GM23248 (cell line): Measurements from ENCODE around the gene TAB3. TPM values are rescaled to one million over a fixed set of nuclear protein-coding genes. Genes with fewer than 3 reads are reported as not detected.

Source experiments
- DNase-seq: peaks from one replicate; pipeline ENCODE4 v3.0.0-alpha.2; 2015
- H2AFZ ChIP-seq: fragments of 200-600 bp; sonication (generic); 2 replicates; pipeline ENCODE4 v1.6.1; 2016; ENCODE audit warnings: antibody characterized with exemption
- H3F3A ChIP-seq: fragments of 200-600 bp; sonication (generic); 2 replicates; pipeline ENCODE4 v1.6.1; 2016; ENCODE audit warnings: mild to moderate bottlenecking, antibody characterized with exemption, mixed run types; ENCODE audit not compliant: insufficient read depth
- H3K27ac ChIP-seq: fragments of 200-600 bp; sonication (generic); 2 replicates; pipeline ENCODE4 v1.5.1; 2016; ENCODE audit warnings: mild to moderate bottlenecking
- H3K27me3 ChIP-seq: fragments of 200-600 bp; sonication (generic); replicated peaks from 2 replicates; pipeline ENCODE4 v1.6.1; 2016; ENCODE audit warnings: mild to moderate bottlenecking; ENCODE audit not compliant: insufficient read depth
- H3K36me3 ChIP-seq: fragments of 200-600 bp; sonication (generic); 2 replicates; pipeline ENCODE4 v1.6.1; 2016; ENCODE audit warnings: low read depth, mild to moderate bottlenecking
- H3K4me1 ChIP-seq: fragments of 200-600 bp; sonication (generic); 2 replicates; pipeline ENCODE4 v1.6.1; 2016; ENCODE audit warnings: mild to moderate bottlenecking; ENCODE audit not compliant: insufficient read depth
- H3K4me2 ChIP-seq: fragments of 200-600 bp; sonication (generic); one replicate; pipeline ENCODE4 v1.6.1; 2016; ENCODE audit warnings: mild to moderate bottlenecking; ENCODE audit not compliant: unreplicated experiment
- H3K4me3 ChIP-seq: fragments of 200-600 bp; sonication (generic); 2 replicates; pipeline ENCODE4 v1.5.1; 2016; ENCODE audit warnings: mild to moderate bottlenecking
- H3K79me2 ChIP-seq: fragments of 200-600 bp; sonication (generic); 2 replicates; pipeline ENCODE4 v1.6.1; 2016; ENCODE audit warnings: mild to moderate bottlenecking; ENCODE audit not compliant: insufficient read depth
- H3K9ac ChIP-seq: fragments of 200-600 bp; sonication (generic); 2 replicates; pipeline ENCODE4 v1.6.1; 2016; ENCODE audit warnings: mild to moderate bottlenecking
- H3K9me2 ChIP-seq: fragments of 200-600 bp; sonication (generic); 2 replicates; pipeline ENCODE4 v1.6.1; 2016; ENCODE audit warnings: mixed run types, mild to moderate bottlenecking, moderate library complexity; ENCODE audit not compliant: insufficient read depth
- H3K9me3 ChIP-seq: fragments of 200-600 bp; sonication (generic); one replicate; pipeline ENCODE4 v1.6.1; 2017; ENCODE audit warnings: low read depth
- H4K20me1 ChIP-seq: fragments of 200-600 bp; sonication (generic); 2 replicates; pipeline ENCODE4 v1.6.0; 2016; ENCODE audit not compliant: insufficient read depth
- EZH2 ChIP-seq: fragments of 200-600 bp; sonication (generic); IDR thresholded peaks from 2 replicates; pipeline ENCODE4 v1.6.1; 2018; ENCODE audit warnings: antibody characterized with exemption, mild to moderate bottlenecking; ENCODE audit not compliant: insufficient read depth, poor library complexity, severe bottlenecking
- EZH2phosphoT487 ChIP-seq: fragments of 200-600 bp; sonication (generic); IDR thresholded peaks from 2 replicates; pipeline ENCODE4 v1.6.1; 2018; ENCODE audit warnings: antibody characterized with exemption, moderate library complexity, mild to moderate bottlenecking, low read depth; ENCODE audit not compliant: insufficient read depth
- WGBS, 2 experiments: methylation state at CpG; one replicate each; pipeline ENCODE4 v1.1.6; 2015 to 2017; ENCODE audit warnings: low lambda C conversion rate in 2 of 2, low coverage in 1 of 2; ENCODE audit errors: missing lambda C conversion rate in 2 of 2; 5-methylcytosine and 5-hydroxymethylcytosine counted together
- in situ Hi-C: fragments of 300-500 bp; cut with MboI; formaldehyde crosslinking; loops from 2 replicates; pipeline ENCODE4 v1.15.0; 2020
- polyA plus RNA-seq: library from polyadenylated mRNA; unstranded; fragments of >200 nt; fragmentation: Nextera tagmentation; extraction: Ambion mirVana; gene quantifications from 2 replicates; pipeline ENCODE4 v1.2.1, GENCODE V29; 2016
- total RNA-seq: library from RNA; depleted of rRNA; stranded (reverse); fragments of >200 nt; shearing (Covaris generic); gene quantifications from 2 replicates; pipeline ENCODE4 v1.2.3, GENCODE V29; 2014

The TAB3 gene
- total and polyA plus RNA-seq, 2 experiments from 2014 or later = 4.2 to 20.4 TPM

DNA sequence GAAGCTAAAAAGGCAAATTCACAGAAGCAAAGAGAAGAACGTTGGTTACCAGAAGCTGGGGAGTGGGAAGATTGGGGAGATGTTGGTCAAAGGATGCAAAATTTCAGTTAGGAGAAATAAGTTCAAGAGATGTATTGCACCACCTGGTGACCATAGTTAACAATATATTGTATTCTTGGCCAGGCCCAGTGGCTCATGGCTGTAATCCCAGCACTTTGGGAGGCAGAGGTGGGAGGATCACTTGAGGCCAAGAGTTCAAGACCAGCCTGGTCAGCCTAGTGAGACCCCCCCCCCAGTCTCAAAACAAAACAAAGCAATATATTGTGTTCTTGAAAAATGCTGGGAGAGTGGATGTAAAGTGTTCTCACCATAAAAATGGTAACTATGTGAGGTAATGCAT lies 67.9 kb downstream of the TAB3 start:
- Histone ChIP-seq H3K4me2 (no peak overlapping the region), H3K4me1 (no peaks in the 10 kb centered on the region), H3K36me3 (no peaks in the 10 kb centered on the region), H3K9ac (no peak overlapping the region), H3K27me3 (no peaks in the 10 kb centered on the region), H3K4me3 (no peak overlapping the region), H3K9me3 (no peaks in the 10 kb centered on the region), H4K20me1 (no peaks in the 10 kb centered on the region), H3F3A (no peaks in the 10 kb centered on the region), H3K27ac (no peak overlapping the region), H2AFZ (no peak overlapping the region), H3K79me2 (no peaks in the 10 kb centered on the region), H3K9me2 (no peaks in the 10 kb centered on the region)
- TF ChIP-seq EZH2phosphoT487 (no peak), EZH2 (no peak)
- in situ Hi-C loops = no loop called here
- 33 to 40% methylated on average over 1 of the region's 1 CpG for WGBS, 2 experiments
- DNase-seq = peak; percentile 3

DNA sequence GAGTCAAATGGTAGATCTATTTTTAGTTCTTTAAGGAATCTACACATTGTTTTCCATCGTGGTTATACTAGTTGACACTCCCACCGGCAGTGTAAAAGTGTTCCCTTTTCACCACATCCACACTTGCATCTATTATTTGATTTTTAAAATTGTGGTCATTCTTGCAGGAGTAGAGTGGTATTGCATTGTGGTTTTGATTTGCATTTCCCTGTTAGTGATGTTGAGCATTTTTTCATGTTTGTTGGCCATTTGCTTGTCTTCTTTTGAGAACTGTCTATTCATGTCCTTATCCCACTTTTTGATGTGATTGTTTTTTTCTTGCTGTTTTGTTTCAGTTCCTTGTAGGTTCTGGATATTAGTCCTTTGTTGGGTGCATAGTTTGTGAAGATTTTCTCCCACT lies 70.0 kb downstream of the TAB3 start:
- DNase-seq = no peak
- no peak overlapping the region for H3K27ac ChIP-seq
- no peaks in the 10 kb centered on the region for H3K27me3 ChIP-seq
- H2AFZ ChIP-seq = no peak overlapping the region
- H3K4me1 ChIP-seq = no peaks in the 10 kb centered on the region
- TF ChIP-seq EZH2phosphoT487 (no peak), EZH2 (no peak)
- no peak overlapping the region for H3K9ac ChIP-seq
- WGBS, 2 experiments = 68 to 72% methylated on average over 2 of the region's 2 CpGs
- in situ Hi-C loops = no loop called here
- H3K4me3 ChIP-seq = no peak overlapping the region
- H4K20me1 ChIP-seq = no peaks in the 10 kb centered on the region
- H3K9me3 ChIP-seq = no peaks in the 10 kb centered on the region
- no peak overlapping the region for H3K4me2 ChIP-seq
- H3K9me2 ChIP-seq = no peaks in the 10 kb centered on the region
- no peaks in the 10 kb centered on the region for H3F3A ChIP-seq
- no peaks in the 10 kb centered on the region for H3K36me3 ChIP-seq
- H3K79me2 ChIP-seq = no peaks in the 10 kb centered on the region

DNA sequence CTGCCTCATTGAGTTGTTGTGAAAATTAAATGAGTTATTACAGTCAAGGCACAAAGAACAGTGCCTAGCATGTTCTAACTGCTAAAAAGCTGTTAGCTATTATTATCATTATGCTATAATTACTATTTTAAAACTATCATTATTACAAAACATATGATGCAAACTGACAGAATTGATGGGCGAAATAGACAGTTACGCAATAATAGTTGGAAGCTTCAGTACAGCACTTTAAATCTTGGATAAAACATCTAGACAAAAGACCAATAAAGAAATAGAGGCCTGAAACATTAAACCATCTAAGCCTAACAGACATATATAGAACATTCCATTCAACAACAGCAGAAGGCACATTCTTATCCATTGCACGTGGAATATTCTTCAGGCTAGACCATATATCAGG lies 73.0 kb downstream of the TAB3 start:
- no peaks in the 10 kb centered on the region for H4K20me1 ChIP-seq
- no peak for DNase-seq
- no peak overlapping the region for H3K27ac ChIP-seq
- in situ Hi-C loops = no loop called here
- 10 to 20% methylated on average over 3 of the region's 3 CpGs for WGBS, 2 experiments
- H2AFZ ChIP-seq = no peak overlapping the region
- no peak overlapping the region for H3K4me3 ChIP-seq
- no peak for TF ChIP-seq EZH2
- no peak for TF ChIP-seq EZH2phosphoT487
- no peaks in the 10 kb centered on the region for H3K79me2 ChIP-seq
- no peak overlapping the region for H3K4me2 ChIP-seq
- H3K9ac ChIP-seq = no peak overlapping the region
- H3F3A ChIP-seq = no peaks in the 10 kb centered on the region
- H3K36me3 ChIP-seq = no peaks in the 10 kb centered on the region
- no peaks in the 10 kb centered on the region for H3K9me2 ChIP-seq
- no peaks in the 10 kb centered on the region for H3K9me3 ChIP-seq
- H3K27me3 ChIP-seq = no peaks in the 10 kb centered on the region
- no peaks in the 10 kb centered on the region for H3K4me1 ChIP-seq

DNA sequence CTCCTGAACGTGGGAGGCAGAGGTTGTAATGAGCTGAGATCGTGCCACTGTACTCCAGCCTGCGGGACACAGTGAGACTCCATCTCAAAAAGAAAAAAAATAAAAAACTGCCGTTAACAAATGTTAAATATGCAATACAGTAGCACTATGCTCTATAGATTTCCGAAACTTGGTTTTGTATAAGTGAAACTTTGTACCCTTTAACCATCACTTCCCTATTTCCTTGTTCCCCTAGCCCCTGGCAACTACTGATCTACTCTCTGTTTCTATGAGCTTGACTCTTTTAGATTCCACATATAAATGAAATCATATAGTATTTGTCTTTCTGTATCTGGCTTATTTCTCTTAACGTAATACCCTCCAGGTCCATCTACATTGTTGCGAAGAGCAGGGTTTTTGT lies 74.1 kb downstream of the TAB3 start:
- Histone ChIP-seq H3F3A (no peaks in the 10 kb centered on the region), H3K4me1 (no peaks in the 10 kb centered on the region), H3K27me3 (no peaks in the 10 kb centered on the region), H4K20me1 (no peaks in the 10 kb centered on the region), H2AFZ (no peak overlapping the region), H3K9me3 (no peaks in the 10 kb centered on the region), H3K27ac (no peak overlapping the region), H3K9ac (no peak overlapping the region), H3K4me3 (no peak overlapping the region), H3K4me2 (no peak overlapping the region), H3K36me3 (no peaks in the 10 kb centered on the region), H3K9me2 (no peaks in the 10 kb centered on the region), H3K79me2 (no peaks in the 10 kb centered on the region)
- in situ Hi-C loops = no loop called here
- TF ChIP-seq EZH2 = no peak
- TF ChIP-seq EZH2phosphoT487 = no peak
- DNase-seq = no peak
- 62 to 63% methylated on average over 7 of the region's 7 CpGs for WGBS, 2 experiments

DNA sequence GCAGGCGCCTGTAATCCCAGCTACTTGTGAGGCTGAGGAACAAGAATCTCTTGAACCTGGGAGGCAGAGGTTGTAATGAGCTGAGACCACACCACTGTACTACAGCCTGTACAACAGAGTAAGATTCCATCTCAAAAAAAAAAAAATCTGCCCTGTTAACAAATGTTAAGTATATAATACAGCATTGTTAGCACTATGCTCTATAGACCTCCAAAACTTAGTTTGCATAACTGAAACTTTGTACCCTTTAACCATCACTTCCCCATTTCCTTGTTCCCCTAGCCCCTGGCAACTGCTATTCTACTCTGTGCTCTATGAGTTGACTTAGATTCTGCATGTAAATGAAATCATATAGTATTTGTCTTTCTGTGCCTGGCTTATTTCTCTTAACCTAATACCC lies 76.7 kb downstream of the TAB3 start:
- Histone ChIP-seq H3K36me3 (no peaks in the 10 kb centered on the region), H3K4me2 (no peak overlapping the region), H3K27me3 (no peaks in the 10 kb centered on the region), H3K4me1 (no peaks in the 10 kb centered on the region), H4K20me1 (no peaks in the 10 kb centered on the region), H3F3A (no peaks in the 10 kb centered on the region), H3K9me3 (no peaks in the 10 kb centered on the region), H3K9me2 (no peaks in the 10 kb centered on the region), H3K9ac (no peak overlapping the region), H3K79me2 (no peaks in the 10 kb centered on the region), H3K27ac (no peak overlapping the region), H2AFZ (no peak overlapping the region), H3K4me3 (no peak overlapping the region)
- no peak for DNase-seq
- whole genome bisulfite sequencing, 2 experiments = 67 to 75% methylated on average over 1 of the region's 1 CpG
- no peak for TF ChIP-seq EZH2
- no peak for TF ChIP-seq EZH2phosphoT487
- in situ Hi-C loops = no loop called here
